NCI-H345 treated with DMSO at 0.1 percent for 48 hours (cell line): ENCODE data around the gene NPIPB13.
"Not testable (repeated sequence)": the region's sequence is repeated elsewhere in the genome, so short reads cannot be mapped to it uniquely, and the experiment has no call there.

ENCODE experiments used
- DNase-seq: peaks from one replicate; lab custom pipeline; 2025; ENCODE audit not compliant: unreplicated experiment; lab: John Stamatoyannopoulos, UW

Gene NPIPB13

GRCh38 chr16:30248379-30248778 is at the start of gene NPIPB13:
Gene NPIPB13, minus strand, starts transcription at chr16:30248479. Its CDS starts 2,906 bp downstream, at chr16:30245573.
- not testable (repeated sequence) for DNase-seq

DNA sequence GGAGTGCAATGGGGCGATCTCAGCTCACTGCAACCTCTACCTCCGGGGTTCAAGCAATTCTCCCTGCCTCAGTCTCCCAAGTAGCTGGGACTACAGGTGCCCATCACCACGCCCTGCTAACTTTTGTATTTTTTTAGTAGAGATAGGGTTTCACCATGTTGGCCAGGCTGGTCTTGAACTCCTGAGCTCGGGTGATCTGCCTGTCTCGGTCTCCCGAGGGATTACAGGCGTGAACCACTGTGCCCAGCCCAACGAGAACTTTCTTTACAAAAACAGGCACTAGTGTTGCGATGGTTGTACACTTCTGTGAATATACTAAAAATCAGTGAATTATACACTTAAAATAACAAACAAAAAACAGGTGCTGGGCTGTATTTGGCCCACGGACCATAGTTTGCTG is 34.1 kb upstream of the NPIPB13 start:
- DNase-seq = not testable (repeated sequence)

GRCh38 chr16:30278523-30278922 is 30.2 kb upstream of the NPIPB13 start:
- not testable (repeated sequence) for DNase-seq

- not testable (repeated sequence) for DNase-seq
Measured at GRCh38 chr16:30217082-30217481, 31.2 kb downstream of the NPIPB13 start.

GRCh38 chr16:30211414-30211813 is 36.9 kb downstream of the NPIPB13 start:
- DNase-seq = not testable (repeated sequence)

DNA sequence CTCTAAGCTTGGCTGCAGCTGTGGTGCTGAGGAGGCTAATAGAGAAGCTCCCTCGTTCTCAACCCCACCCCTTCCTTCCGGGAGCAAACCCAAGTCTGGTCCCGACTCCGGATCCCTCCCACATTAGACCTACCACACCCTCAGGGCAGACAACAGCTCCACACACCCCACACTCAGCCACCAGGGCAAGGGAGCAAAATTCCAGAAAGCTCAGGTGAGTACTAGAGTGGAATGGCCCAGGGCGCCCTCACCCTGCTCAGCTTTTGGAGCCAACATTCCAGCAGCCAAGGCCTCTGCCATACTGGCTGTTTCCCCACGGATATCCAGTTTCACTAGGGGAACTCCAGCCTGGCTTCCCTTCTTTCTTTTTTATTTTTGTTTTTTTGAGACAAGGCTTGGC is 39.2 kb downstream of the NPIPB13 start:
- DNase-seq = not testable (repeated sequence)

DNA sequence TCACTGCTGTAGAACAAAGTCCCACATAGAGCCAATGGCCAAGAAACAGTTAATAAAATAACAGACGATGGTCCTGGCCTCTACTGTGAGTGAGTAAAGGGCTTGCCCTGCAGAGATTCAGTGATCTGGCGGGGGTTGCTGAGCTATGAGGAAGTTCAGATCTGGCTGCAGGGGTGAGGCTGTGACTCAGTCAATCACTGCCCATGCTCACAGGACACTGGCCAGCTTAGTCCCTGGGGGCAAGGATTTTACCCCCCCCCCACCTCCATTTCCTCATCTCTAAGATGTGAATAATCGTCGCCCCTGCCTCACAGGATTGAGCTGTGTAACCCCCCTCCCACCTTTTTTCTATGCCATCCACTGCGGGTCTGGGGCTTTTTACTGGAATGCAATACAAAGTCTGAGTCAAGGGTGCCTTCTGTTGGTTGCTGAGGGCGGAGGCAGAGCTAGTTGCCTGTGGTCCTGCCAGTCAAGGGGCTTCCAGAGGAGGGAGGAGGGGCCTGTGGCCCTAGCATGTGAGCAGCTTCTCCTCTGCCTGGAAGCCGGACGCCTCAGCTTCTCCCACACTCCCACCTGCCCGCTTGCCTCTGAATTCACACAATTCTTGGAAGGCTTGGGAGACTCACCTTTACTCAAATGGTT is 41.1 kb downstream of the NPIPB13 start:
- DNase-seq = not testable (repeated sequence)

DNA sequence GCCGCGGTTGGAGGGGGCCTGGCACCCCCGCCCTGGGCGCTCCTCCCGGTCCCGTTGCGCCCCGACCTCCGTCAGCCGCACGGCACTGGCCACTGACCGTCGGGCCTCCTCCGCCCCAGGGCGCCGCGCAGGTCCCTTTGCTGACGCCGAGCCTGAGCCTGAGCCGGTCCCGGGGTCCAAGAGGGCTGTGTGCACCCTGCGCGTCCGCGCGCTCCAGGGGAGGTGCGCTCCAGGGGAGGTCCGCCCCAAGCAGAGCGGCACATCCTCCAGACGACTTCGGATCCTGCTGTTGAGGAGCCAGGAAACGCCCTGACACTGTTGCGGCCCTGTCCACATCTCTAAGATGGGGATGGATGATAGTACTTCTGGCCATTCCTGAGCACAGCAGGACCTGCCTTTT is 42.0 kb downstream of the NPIPB13 start:
- not testable (repeated sequence) for DNase-seq

- not testable (repeated sequence) for DNase-seq
Measured at GRCh38 chr16:30205541-30206236, 42.6 kb downstream of the NPIPB13 start.

DNA sequence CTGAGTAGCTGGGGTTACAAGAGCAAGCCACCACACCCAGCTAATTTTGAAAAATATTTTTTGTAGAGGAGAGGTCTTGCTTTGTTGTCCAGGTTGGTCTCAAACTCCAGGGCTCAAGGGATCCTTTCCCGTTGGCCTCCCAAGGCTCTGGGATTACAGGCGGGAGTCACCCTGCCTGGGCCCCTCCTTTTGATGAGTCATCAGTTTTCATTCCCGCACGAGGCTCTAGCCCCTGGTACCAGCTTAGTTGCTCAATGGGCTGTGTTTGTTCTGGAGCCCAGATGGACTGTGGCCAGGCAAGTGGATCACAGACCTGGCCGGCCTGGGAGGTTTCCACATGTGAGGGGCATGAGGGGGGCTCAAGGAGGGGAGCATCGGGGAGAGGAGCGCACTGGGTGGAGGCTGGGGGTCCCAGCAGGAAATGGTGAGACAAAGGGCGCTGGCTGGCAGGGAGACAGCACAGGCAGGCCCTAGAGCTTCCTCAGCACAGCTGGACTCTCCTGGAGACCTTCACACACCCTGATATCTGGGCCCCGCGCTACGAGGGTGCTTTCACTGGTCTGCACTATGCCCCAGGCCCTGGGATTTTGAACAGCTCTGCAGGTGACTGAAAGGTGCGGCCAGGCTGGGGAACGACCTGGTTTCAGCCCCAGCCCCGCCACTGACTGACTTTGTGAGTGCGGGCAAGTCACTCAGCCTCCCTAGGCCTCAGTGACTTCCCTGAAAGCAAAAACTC is 48.5 kb downstream of the NPIPB13 start:
- DNase-seq = not testable (repeated sequence)

GRCh38 chr16:30199049-30199448 is 49.2 kb downstream of the NPIPB13 start, which contains the start of gene SULT1A3:
Gene SULT1A3, plus strand, starts transcription at chr16:30199255. Its CDS starts 1,474 bp downstream, at chr16:30200729.
- DNase-seq = not testable (repeated sequence)
